ENCODE results near the gene TUBA1B. TPM values are rescaled to one million over a fixed set of nuclear protein-coding genes. Genes with fewer than 3 reads are reported as not detected.
"Not testable (repeated sequence)": the region's sequence is repeated elsewhere in the genome, so short reads cannot be mapped to it uniquely, and the experiment has no call there.

The TUBA1B gene
- polyA plus RNA-seq: 751 TPM
- long read RNA-seq, donor 1, transcript TUBA1B-202 (4 exons, 1,627 nt): major isoform, 236 of 289 reads
- long read RNA-seq, donor 1, transcript TUBA1B-201 (3 exons, 3,198 nt): minor isoform, 44 of 289 reads
- long read RNA-seq, donor 1, partial matches to known transcripts: 6 of 289 reads
- long read RNA-seq, donor 1, other reads (novel, unspliced or antisense): 0 of 289 reads
- long read RNA-seq, donor 2, transcript TUBA1B-207 (2 exons, 840 nt): minor isoform, 11 of 595 reads
- long read RNA-seq, donor 2, transcript TUBA1B-201 (3 exons, 3,198 nt): minor isoform, 59 of 595 reads
- long read RNA-seq, donor 2, transcript TUBA1B-202 (4 exons, 1,627 nt): major isoform, 398 of 595 reads
- long read RNA-seq, donor 2, partial matches to known transcripts: 120 of 595 reads
- long read RNA-seq, donor 2, other reads (novel, unspliced or antisense): 7 of 595 reads
- long read RNA-seq, donor 3: 0 reads
- long read RNA-seq, donor 4, transcript TUBA1B-202 (4 exons, 1,627 nt): major isoform, 26 of 38 reads
- long read RNA-seq, donor 4, transcript TUBA1B-201 (3 exons, 3,198 nt): minor isoform, 10 of 38 reads
- long read RNA-seq, donor 4, partial matches to known transcripts: 0 of 38 reads
- long read RNA-seq, donor 4, other reads (novel, unspliced or antisense): 0 of 38 reads
- long read RNA-seq, donor 5, transcript TUBA1B-202 (4 exons, 1,627 nt): major isoform, 320 of 551 reads
- long read RNA-seq, donor 5, transcript TUBA1B-207 (2 exons, 840 nt): minor isoform, 5 of 551 reads
- long read RNA-seq, donor 5, transcript TUBA1B-201 (3 exons, 3,198 nt): minor isoform, 62 of 551 reads
- long read RNA-seq, donor 5, partial matches to known transcripts: 152 of 551 reads
- long read RNA-seq, donor 5, other reads (novel, unspliced or antisense): 12 of 551 reads
- long read RNA-seq, donor 6, transcript TUBA1B-207 (2 exons, 840 nt): minor isoform, 14 of 436 reads
- long read RNA-seq, donor 6, transcript TUBA1B-201 (3 exons, 3,198 nt): minor isoform, 24 of 436 reads
- long read RNA-seq, donor 6, transcript TUBA1B-202 (4 exons, 1,627 nt): major isoform, 310 of 436 reads
- long read RNA-seq, donor 6, partial matches to known transcripts: 83 of 436 reads
- long read RNA-seq, donor 6, other reads (novel, unspliced or antisense): 5 of 436 reads
- long read RNA-seq, donor 7, transcript TUBA1B-207 (2 exons, 840 nt): minor isoform, 9 of 305 reads
- long read RNA-seq, donor 7, transcript TUBA1B-201 (3 exons, 3,198 nt): minor isoform, 28 of 305 reads
- long read RNA-seq, donor 7, transcript TUBA1B-202 (4 exons, 1,627 nt): major isoform, 255 of 305 reads
- long read RNA-seq, donor 7, partial matches to known transcripts: 13 of 305 reads
- long read RNA-seq, donor 7, other reads (novel, unspliced or antisense): 0 of 305 reads
- long read RNA-seq, donor 8, transcript TUBA1B-201 (3 exons, 3,198 nt): minor isoform, 45 of 444 reads
- long read RNA-seq, donor 8, transcript TUBA1B-202 (4 exons, 1,627 nt): major isoform, 373 of 444 reads
- long read RNA-seq, donor 8, transcript TUBA1B-207 (2 exons, 840 nt): minor isoform, 13 of 444 reads
- long read RNA-seq, donor 8, partial matches to known transcripts: 13 of 444 reads
- long read RNA-seq, donor 8, other reads (novel, unspliced or antisense): 0 of 444 reads
- long read RNA-seq, donor 9, transcript TUBA1B-207 (2 exons, 840 nt): minor isoform, 9 of 420 reads
- long read RNA-seq, donor 9, transcript TUBA1B-202 (4 exons, 1,627 nt): major isoform, 372 of 420 reads
- long read RNA-seq, donor 9, transcript TUBA1B-201 (3 exons, 3,198 nt): minor isoform, 39 of 420 reads
- long read RNA-seq, donor 9, partial matches to known transcripts: 0 of 420 reads
- long read RNA-seq, donor 9, other reads (novel, unspliced or antisense): 0 of 420 reads
- long read RNA-seq, donor 10, transcript TUBA1B-201 (3 exons, 3,198 nt): minor isoform, 28 of 349 reads
- long read RNA-seq, donor 10, transcript TUBA1B-202 (4 exons, 1,627 nt): major isoform, 306 of 349 reads
- long read RNA-seq, donor 10, partial matches to known transcripts: 6 of 349 reads
- long read RNA-seq, donor 10, other reads (novel, unspliced or antisense): 5 of 349 reads
- long read RNA-seq, donor 11, transcript TUBA1B-201 (3 exons, 3,198 nt): minor isoform, 29 of 303 reads
- long read RNA-seq, donor 11, transcript TUBA1B-202 (4 exons, 1,627 nt): major isoform, 264 of 303 reads
- long read RNA-seq, donor 11, partial matches to known transcripts: 0 of 303 reads
- long read RNA-seq, donor 11, other reads (novel, unspliced or antisense): 6 of 303 reads

DNA sequence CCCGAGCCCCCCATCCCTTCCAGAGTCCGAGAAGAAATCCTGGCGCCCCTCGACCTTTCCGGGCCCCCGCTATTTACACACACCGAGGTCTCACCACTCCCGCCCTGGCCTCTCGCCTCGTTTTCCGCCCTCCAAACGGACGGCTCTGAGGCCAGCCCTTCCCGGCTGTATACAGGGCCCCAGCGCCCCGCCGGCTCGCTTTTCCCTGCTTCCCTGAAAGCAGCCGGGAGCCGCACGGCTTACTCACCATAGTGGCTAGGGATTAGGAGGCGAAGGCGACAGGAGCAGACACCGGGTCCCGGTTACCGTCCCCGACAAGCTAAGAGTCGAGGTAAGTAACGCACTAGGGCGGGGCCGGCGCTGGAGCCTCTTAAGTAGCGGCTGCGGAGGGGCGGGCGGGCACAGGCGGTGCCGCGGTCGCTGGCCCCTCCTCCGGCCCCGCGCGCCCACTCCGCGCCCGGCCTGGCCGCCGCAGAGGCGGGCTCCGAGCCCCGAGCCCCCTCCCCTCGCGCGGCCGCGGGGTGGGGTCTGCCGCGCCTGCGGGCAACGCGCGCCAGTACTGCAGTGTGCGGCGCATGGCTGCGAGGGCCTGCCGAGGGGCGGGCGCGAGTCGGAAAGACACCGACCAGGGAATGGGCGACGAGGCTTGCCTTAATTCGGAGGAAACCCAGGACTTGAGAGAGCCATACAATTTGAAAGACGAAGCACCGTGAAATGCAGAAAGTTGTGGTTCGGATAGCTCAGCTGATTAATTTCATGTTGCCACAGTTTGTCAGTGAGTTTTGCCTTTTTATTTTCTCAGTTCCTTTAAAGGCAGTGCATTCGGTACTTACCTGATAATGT is at the start of gene TUBA1B:
TUBA1B (minus strand) TSS at position 345 of the 843 bp plus-strand sequence; CDS start at position 250, 95 bp downstream.
- 0% methylated on average over 2 of the region's 79 CpGs for WGBS (ENCODE audit: insufficient coverage, low lambda C conversion rate)
- no peaks in the 10 kb centered on the region for H3K9me3 ChIP-seq (ENCODE audit: control insufficient read depth, low read depth, low read length)
- peak within 1 kb of the TSS; percentile 99 for H3K27ac ChIP-seq (ENCODE audit: low read length)
- no peaks in the 10 kb centered on the region for H3K27me3 ChIP-seq (ENCODE audit: control insufficient read depth, insufficient read depth, low read length)
- DNase-seq: peak; percentile 87 to 94
- peak within 1 kb of the TSS; percentile 94 for H3K4me3 ChIP-seq (ENCODE audit: low read length)
- H3K36me3 ChIP-seq (ENCODE audit: control insufficient read depth, insufficient read depth, low read length): peaks cover 20% of the 10 kb centered on the region
- peaks cover 12% of the 10 kb centered on the region for H3K4me1 ChIP-seq (ENCODE audit: control insufficient read depth, insufficient read depth, low read length)

DNA sequence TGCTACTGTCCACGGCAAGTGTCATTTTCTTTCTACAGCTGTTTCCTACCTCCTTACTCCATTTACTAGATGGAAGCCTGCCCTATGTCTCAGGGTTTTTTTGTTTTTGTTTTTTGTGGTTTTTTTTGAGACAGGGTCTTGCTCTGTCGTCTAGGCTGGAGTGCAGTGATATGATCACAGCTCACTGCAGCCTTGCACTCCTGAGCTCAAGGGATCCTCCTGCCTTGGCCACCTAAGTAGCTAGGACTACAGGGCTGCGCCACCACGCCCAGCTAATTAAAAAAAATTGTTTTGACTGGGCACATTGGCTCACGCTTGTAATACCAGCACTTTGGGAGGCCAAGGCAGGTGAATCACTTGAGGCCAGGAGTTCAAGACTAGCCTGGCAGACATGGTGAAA is 43.0 kb upstream of the TUBA1B start:
- H3K27me3 ChIP-seq (ENCODE audit: control insufficient read depth, insufficient read depth, low read length): no peaks in the 10 kb centered on the region
- H3K4me3 ChIP-seq (ENCODE audit: low read length): no peak overlapping the region
- no peak overlapping the region for H3K27ac ChIP-seq (ENCODE audit: low read length)
- H3K4me1 ChIP-seq (ENCODE audit: control insufficient read depth, insufficient read depth, low read length): no peaks in the 10 kb centered on the region
- H3K36me3 ChIP-seq (ENCODE audit: control insufficient read depth, insufficient read depth, low read length): no peaks in the 10 kb centered on the region
- no peak for DNase-seq
- H3K9me3 ChIP-seq (ENCODE audit: control insufficient read depth, low read depth, low read length): no peaks in the 10 kb centered on the region
- 80% methylated on average over 1 of the region's 5 CpGs for WGBS (ENCODE audit: insufficient coverage, low lambda C conversion rate)

DNA sequence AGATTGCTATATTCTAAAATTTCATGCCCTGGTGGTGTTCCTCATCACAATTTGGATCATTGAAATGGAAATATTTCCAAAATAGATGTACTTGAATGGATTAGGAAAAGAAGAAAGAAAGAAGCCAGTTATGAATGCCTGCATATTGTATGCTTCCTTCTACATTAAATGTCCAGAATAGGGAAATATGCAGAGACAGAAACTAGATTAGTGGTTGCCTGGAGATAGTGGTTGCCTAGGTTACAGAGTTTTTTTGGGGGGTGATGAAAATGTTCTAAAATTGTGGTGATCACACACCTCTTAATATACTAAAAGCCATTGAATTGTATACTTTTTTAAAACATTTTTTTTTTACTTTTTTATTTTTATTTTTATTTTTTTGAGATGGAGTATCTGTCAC is 39.7 kb upstream of the TUBA1B start:
- DNase-seq: no peak

DNA sequence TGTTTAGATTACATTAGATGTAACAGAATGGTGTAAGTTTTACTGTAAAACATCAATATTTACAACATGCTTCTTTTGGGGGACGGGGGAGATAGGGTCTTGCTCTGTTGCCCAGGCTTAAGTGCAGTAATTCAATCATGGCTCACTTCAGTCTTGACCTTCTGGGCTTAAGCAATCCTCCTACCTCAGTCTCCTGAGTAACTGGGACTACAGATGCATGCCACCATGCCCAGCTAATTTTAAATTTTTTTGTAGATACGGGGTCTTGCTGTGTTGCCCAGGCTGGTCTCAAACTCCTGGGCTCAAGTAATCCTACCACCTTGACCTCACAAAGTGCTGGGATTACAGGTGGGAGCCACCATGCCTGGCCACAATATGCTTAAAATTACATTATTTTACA is 33.9 kb upstream of the TUBA1B start:
- WGBS (ENCODE audit: insufficient coverage, low lambda C conversion rate): no CpG with 5 or more reads among the region's 2 CpGs

More for the DNA sequence above, 39.7 kb upstream of the TUBA1B start:
- Histone ChIP-seq H3K9me3 (ENCODE audit: control insufficient read depth, low read depth, low read length) (no peaks in the 10 kb centered on the region), H3K4me1 (ENCODE audit: control insufficient read depth, insufficient read depth, low read length) (no peaks in the 10 kb centered on the region), H3K36me3 (ENCODE audit: control insufficient read depth, insufficient read depth, low read length) (no peaks in the 10 kb centered on the region), H3K27me3 (ENCODE audit: control insufficient read depth, insufficient read depth, low read length) (no peaks in the 10 kb centered on the region), H3K27ac (ENCODE audit: low read length) (no peak overlapping the region), H3K4me3 (ENCODE audit: low read length) (no peak overlapping the region)

DNA sequence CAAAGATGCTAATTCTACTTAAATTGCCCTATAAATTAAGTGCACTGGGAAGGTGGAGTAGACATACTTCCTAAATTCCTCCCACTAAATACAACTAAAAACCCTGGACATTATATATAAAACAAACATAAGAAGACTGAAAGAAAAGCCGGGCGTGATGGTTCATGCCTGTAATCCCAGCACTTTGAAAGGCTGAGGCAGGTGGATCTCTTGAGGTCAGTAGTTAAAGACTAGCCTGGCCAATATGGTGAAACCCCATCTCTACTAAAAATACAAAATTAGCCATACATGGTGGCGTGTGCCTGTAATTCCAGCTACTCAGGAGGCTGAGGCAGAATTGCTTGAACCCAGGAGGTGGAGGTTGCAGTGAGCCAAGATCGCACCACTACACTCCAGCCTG is 30.7 kb upstream of the TUBA1B start:
- WGBS (ENCODE audit: insufficient coverage, low lambda C conversion rate): no CpG with 5 or more reads among the region's 4 CpGs
- H3K27ac ChIP-seq (ENCODE audit: low read length); H3K4me1 ChIP-seq (ENCODE audit: control insufficient read depth, insufficient read depth, low read length); DNase-seq; H3K36me3 ChIP-seq (ENCODE audit: control insufficient read depth, insufficient read depth, low read length); H3K9me3 ChIP-seq (ENCODE audit: control insufficient read depth, low read depth, low read length); H3K27me3 ChIP-seq (ENCODE audit: control insufficient read depth, insufficient read depth, low read length); H3K4me3 ChIP-seq (ENCODE audit: low read length): not testable (repeated sequence)

More for the DNA sequence above, 33.9 kb upstream of the TUBA1B start:
- Histone ChIP-seq H3K36me3 (ENCODE audit: control insufficient read depth, insufficient read depth, low read length) (no peaks in the 10 kb centered on the region), H3K27ac (ENCODE audit: low read length) (no peak overlapping the region), H3K4me1 (ENCODE audit: control insufficient read depth, insufficient read depth, low read length) (no peaks in the 10 kb centered on the region), H3K9me3 (ENCODE audit: control insufficient read depth, low read depth, low read length) (no peaks in the 10 kb centered on the region), H3K4me3 (ENCODE audit: low read length) (no peak overlapping the region), H3K27me3 (ENCODE audit: control insufficient read depth, insufficient read depth, low read length) (no peaks in the 10 kb centered on the region)
- no peak for DNase-seq

DNA sequence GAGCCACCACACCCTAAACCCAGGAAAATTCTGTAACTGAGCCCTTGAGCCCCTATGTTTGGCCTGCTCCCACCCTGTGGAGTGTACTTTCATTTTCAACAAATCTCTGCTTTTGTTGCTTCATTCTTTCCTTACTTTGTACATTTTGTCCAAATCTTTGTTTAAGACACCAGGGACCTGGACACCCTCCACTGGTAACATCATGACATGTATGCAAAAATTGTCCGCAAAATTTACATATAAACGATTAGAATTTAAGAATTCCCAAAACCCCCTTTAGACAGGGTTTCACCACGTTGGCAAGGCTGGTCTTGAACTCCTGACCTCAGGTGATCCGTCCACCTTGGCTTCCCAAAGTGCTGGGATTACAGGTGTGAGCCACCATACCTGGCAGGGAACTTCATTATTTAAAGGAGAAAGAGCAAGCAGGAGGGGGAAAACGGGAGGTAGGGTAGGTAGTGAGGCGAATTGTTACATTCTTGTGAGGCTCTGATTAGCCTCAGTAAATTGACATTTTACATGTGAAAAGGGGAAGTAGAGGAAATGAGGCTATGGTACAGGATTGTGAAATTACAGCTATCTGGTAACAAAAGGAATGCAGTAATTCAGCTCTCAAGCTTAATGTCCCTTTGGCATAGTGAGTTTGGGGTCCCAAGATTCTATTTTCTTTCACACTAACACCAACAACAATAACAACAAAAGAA is 30.0 kb upstream of the TUBA1B start:
- no peak for DNase-seq
- WGBS (ENCODE audit: insufficient coverage, low lambda C conversion rate): 90% methylated on average over 2 of the region's 6 CpGs
- Histone ChIP-seq H3K36me3 (ENCODE audit: control insufficient read depth, insufficient read depth, low read length) (no peaks in the 10 kb centered on the region), H3K4me1 (ENCODE audit: control insufficient read depth, insufficient read depth, low read length) (no peaks in the 10 kb centered on the region), H3K27ac (ENCODE audit: low read length) (no peak overlapping the region), H3K4me3 (ENCODE audit: low read length) (no peak overlapping the region), H3K9me3 (ENCODE audit: control insufficient read depth, low read depth, low read length) (no peaks in the 10 kb centered on the region), H3K27me3 (ENCODE audit: control insufficient read depth, insufficient read depth, low read length) (no peaks in the 10 kb centered on the region)

DNA sequence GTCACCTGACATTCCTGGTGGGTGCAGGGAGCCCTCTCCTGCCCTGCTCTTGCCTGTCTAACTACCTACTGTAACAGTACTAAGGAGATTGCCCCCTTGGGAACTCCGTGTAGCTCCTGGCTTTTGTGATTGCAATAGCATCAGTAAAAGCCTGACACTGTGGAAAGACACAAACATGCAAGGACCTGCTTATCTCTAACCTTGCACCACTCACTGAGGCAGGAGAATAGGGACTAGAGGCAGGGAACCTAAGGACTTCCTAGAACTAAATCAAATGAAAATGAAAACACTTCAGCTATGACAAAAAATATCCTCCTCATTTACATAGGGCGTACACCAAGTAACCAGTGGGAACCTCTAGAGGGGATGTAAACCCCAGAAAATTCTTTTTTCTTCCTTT is 29.2 kb upstream of the TUBA1B start:
- H3K4me1 ChIP-seq (ENCODE audit: control insufficient read depth, insufficient read depth, low read length): no peaks in the 10 kb centered on the region
- no peak for DNase-seq
- H3K4me3 ChIP-seq (ENCODE audit: low read length): no peak overlapping the region
- H3K27ac ChIP-seq (ENCODE audit: low read length): no peak overlapping the region
- no peaks in the 10 kb centered on the region for H3K27me3 ChIP-seq (ENCODE audit: control insufficient read depth, insufficient read depth, low read length)
- no peaks in the 10 kb centered on the region for H3K36me3 ChIP-seq (ENCODE audit: control insufficient read depth, insufficient read depth, low read length)
- 100% methylated on average over 1 of the region's 2 CpGs for WGBS (ENCODE audit: insufficient coverage, low lambda C conversion rate)
- no peaks in the 10 kb centered on the region for H3K9me3 ChIP-seq (ENCODE audit: control insufficient read depth, low read depth, low read length)

DNA sequence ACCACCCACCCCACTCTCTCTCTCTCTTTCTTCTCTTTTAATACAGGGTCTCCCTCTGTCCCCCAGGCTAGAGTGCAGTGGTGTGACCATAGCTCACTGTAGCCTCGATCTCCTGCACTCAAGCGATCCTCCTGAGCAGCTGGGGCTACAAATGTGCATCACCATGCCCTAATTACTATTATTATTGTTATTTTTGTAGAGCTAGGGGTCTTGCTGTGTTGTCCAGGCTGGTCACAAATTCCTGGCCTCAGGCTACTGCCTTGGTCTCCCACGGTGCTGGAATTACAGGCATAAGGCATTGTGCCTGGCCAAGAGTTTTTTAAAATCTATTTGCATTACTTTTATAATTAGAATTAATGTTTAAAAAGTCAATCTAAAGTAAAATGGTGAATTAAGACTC is 23.0 kb upstream of the TUBA1B start:
- no peak for DNase-seq
- no peaks in the 10 kb centered on the region for H3K36me3 ChIP-seq (ENCODE audit: control insufficient read depth, insufficient read depth, low read length)
- no peaks in the 10 kb centered on the region for H3K9me3 ChIP-seq (ENCODE audit: control insufficient read depth, low read depth, low read length)
- H3K4me3 ChIP-seq (ENCODE audit: low read length): no peak overlapping the region
- no peaks in the 10 kb centered on the region for H3K27me3 ChIP-seq (ENCODE audit: control insufficient read depth, insufficient read depth, low read length)
- no peak overlapping the region for H3K27ac ChIP-seq (ENCODE audit: low read length)
- WGBS (ENCODE audit: insufficient coverage, low lambda C conversion rate): no CpG with 5 or more reads among the region's 3 CpGs
- H3K4me1 ChIP-seq (ENCODE audit: control insufficient read depth, insufficient read depth, low read length): no peaks in the 10 kb centered on the region
